ENCODE measurements around the gene KIF26B.

DNA sequence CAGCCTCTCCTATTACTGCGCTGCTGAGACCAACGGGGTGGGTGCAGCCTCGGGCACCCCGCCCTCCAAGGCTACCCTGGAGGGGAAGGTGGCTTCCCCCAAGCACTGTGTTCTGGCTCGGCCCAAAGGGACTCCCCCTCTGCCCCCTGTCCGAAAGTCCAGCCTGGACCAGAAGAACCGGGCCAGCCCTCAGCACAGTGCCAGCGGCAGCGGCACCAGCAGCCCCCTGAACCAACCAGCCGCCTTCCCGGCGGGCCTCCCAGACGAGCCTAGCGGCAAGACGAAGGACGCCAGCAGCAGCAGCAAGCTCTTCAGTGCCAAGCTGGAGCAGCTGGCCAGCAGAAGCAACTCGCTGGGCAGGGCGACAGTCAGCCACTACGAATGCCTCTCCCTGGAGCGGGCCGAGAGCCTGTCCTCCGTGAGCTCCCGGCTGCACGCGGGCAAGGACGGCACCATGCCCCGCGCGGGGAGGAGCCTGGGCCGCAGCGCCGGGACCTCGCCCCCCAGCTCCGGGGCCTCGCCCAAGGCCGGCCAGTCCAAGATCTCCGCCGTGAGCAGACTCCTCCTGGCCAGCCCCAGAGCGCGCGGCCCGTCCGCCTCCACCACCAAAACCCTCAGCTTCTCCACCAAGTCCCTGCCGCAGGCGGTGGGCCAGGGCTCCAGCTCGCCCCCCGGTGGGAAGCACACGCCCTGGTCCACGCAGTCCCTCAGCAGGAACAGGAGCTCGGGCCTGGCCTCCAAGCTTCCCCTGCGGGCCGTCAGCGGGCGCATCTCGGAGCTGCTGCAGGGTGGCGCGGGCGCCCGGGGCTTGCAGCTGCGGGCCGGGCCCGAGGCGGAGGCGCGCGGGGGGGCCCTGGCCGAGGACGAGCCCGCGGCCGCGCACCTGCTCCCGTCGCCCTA, 533.1 kb downstream of the KIF26B start:
- TF ChIP-seq, protein P1, sequence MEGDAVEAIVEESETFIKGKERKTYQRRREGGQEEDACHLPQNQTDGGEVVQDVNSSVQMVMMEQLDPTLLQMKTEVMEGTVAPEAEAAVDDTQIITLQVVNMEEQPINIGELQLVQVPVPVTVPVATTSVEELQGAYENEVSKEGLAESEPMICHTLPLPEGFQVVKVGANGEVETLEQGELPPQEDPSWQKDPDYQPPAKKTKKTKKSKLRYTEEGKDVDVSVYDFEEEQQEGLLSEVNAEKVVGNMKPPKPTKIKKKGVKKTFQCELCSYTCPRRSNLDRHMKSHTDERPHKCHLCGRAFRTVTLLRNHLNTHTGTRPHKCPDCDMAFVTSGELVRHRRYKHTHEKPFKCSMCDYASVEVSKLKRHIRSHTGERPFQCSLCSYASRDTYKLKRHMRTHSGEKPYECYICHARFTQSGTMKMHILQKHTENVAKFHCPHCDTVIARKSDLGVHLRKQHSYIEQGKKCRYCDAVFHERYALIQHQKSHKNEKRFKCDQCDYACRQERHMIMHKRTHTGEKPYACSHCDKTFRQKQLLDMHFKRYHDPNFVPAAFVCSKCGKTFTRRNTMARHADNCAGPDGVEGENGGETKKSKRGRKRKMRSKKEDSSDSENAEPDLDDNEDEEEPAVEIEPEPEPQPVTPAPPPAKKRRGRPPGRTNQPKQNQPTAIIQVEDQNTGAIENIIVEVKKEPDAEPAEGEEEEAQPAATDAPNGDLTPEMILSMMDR (IDR thresholded peaks at IDR 0.05), result no peak
- TF ChIP-seq POLR2A (IDR thresholded peaks at IDR 0.05), result no peak

Measured in body of pancreas (tissue), 4 donors.